GM18909 (cell line): ENCODE data around the gene TMCC2.

Experiments
- ATAC-seq: cut with Tn5 transposase; IDR thresholded peaks from one replicate; pipeline ENCODE4 v1.9.1; 2021; ENCODE audit warnings: mild to moderate bottlenecking; ENCODE audit not compliant: unreplicated experiment, poor library complexity

Gene TMCC2

GRCh38 chr1:205319081-205320018 is 91.6 kb downstream of the TMCC2 start:
- no peak for ATAC-seq

- no peak for ATAC-seq
Measured at GRCh38 chr1:205321162-205321958, 93.6 kb downstream of the TMCC2 start, which contains the start of gene NUAK2. Gene NUAK2 (minus strand): TSS chr1:205321745. CDS start chr1:205321628, 117 bp downstream.

- no peak for ATAC-seq
Measured at GRCh38 chr1:205321959-205322283, 94.2 kb downstream of the TMCC2 start.
